Left ventricle myocardium inferior (tissue), 1 donor: ENCODE measurements around the gene RAET1G. TPM values are rescaled to one million over a fixed set of nuclear protein-coding genes. Genes with fewer than 3 reads are reported as not detected.
"Not testable (repeated sequence)": the region's sequence is repeated elsewhere in the genome, so short reads cannot be mapped to it uniquely, and the experiment has no call there.

ENCODE experiments used
- DNase-seq: peaks from one replicate; pipeline ENCODE4 v3.0.0-alpha.2; 2020
- H3K27ac ChIP-seq: fragments of 200-600 bp; replicated peaks from 2 replicates; pipeline ENCODE4 v1.8.0; 2021
- H3K27me3 ChIP-seq: fragments of 200-600 bp; 2 replicates; pipeline ENCODE4 v1.8.0; 2021; ENCODE audit warnings: low read depth
- H3K36me3 ChIP-seq: fragments of 200-600 bp; 2 replicates; pipeline ENCODE4 v1.8.0; 2021
- H3K4me1 ChIP-seq: fragments of 200-600 bp; 2 replicates; pipeline ENCODE4 v1.8.0; 2021
- H3K4me3 ChIP-seq: fragments of 200-600 bp; 2 replicates; pipeline ENCODE4 v1.8.0; 2021; ENCODE audit warnings: mild to moderate bottlenecking, moderate library complexity
- H3K9me3 ChIP-seq: fragments of 200-600 bp; replicated peaks from 2 replicates; pipeline ENCODE4 v1.8.0; 2021
- CTCF ChIP-seq: fragments of 200-600 bp; IDR thresholded peaks from 2 replicates; pipeline ENCODE4 v1.8.0; 2021; ENCODE audit warnings: antibody characterized with exemption, mild to moderate bottlenecking, borderline replicate concordance
- intact Hi-C: fragments of 100-400 bp; cut with micrococcal nuclease; formaldehyde crosslinking; loops from one replicate; pipeline ENCODE4 v1.11.0; 2022
- total RNA-seq: library from RNA; stranded (reverse); fragmentation: NEBNext Ultra II Directional; extraction: Animal tissue kit (Norgen Biotek cat#: 25700); gene quantifications from one replicate; pipeline ENCODE4 v1.2.1, GENCODE V29; 2021
- donor health status: DM: no; HTN: yes; CAD: no; lungs with severe emphysema.

The RAET1G gene
- total RNA-seq, 1 donor from 2014 or later: 0.19 TPM

GRCh38 chr6:149909701-149910470 is 13.0 kb downstream of the RAET1G start:
- Histone ChIP-seq H3K27me3 (no peaks in the 10 kb centered on the region), H3K4me3 (no peak overlapping the region), H3K4me1 (peaks cover 13% of the 10 kb centered on the region), H3K9me3 (peaks cover 12% of the 10 kb centered on the region), H3K27ac (no peak overlapping the region), H3K36me3 (no peaks in the 10 kb centered on the region)
- DNase-seq: no peak
- intact Hi-C loops: no loop called here
- no peak for TF ChIP-seq CTCF

GRCh38 chr6:149908480-149908879 is 14.4 kb downstream of the RAET1G start:
- DNase-seq, intact Hi-C loops: not testable (repeated sequence)
- peaks cover 12% of the 10 kb centered on the region for H3K9me3 ChIP-seq

GRCh38 chr6:149907317-149907716 is 15.6 kb downstream of the RAET1G start:
- intact Hi-C loops: no loop called here
- peaks cover 12% of the 10 kb centered on the region for H3K9me3 ChIP-seq
- peaks cover 13% of the 10 kb centered on the region for H3K4me1 ChIP-seq
- no peak overlapping the region for H3K27ac ChIP-seq
- no peak overlapping the region for H3K4me3 ChIP-seq
- no peaks in the 10 kb centered on the region for H3K36me3 ChIP-seq
- TF ChIP-seq CTCF: no peak
- no peaks in the 10 kb centered on the region for H3K27me3 ChIP-seq
- DNase-seq: no peak

More at GRCh38 chr6:149908480-149908879, 14.4 kb downstream of the RAET1G start:
- H3K4me3 ChIP-seq, H3K36me3 ChIP-seq, H3K27me3 ChIP-seq, H3K27ac ChIP-seq: not testable (repeated sequence)
- H3K4me1 ChIP-seq: peaks cover 13% of the 10 kb centered on the region

GRCh38 chr6:149906405-149906804 is 16.5 kb downstream of the RAET1G start:
- DNase-seq: no peak
- H3K4me1 ChIP-seq: peaks cover 13% of the 10 kb centered on the region
- no peaks in the 10 kb centered on the region for H3K36me3 ChIP-seq
- H3K9me3 ChIP-seq: peaks cover 12% of the 10 kb centered on the region
- H3K4me3 ChIP-seq: no peak overlapping the region
- no peak overlapping the region for H3K27ac ChIP-seq
- TF ChIP-seq CTCF: no peak
- H3K27me3 ChIP-seq: no peaks in the 10 kb centered on the region
- intact Hi-C loops: no loop called here

- DNase-seq: no peak
- intact Hi-C loops: no loop called here
- no peak overlapping the region for H3K4me3 ChIP-seq
- TF ChIP-seq CTCF: no peak
- peaks cover 12% of the 10 kb centered on the region for H3K9me3 ChIP-seq
- no peaks in the 10 kb centered on the region for H3K36me3 ChIP-seq
- H3K27me3 ChIP-seq: no peaks in the 10 kb centered on the region
- peaks cover 13% of the 10 kb centered on the region for H3K4me1 ChIP-seq
- H3K27ac ChIP-seq: no peak overlapping the region
These were observed 17.0 kb downstream of the RAET1G start for GRCh38 chr6:149905911-149906371.

GRCh38 chr6:149905371-149905910 is 17.5 kb downstream of the RAET1G start:
- Histone ChIP-seq H3K27me3 (no peaks in the 10 kb centered on the region), H3K36me3 (no peaks in the 10 kb centered on the region), H3K27ac (no peak overlapping the region), H3K4me1 (peaks cover 13% of the 10 kb centered on the region), H3K4me3 (no peak overlapping the region), H3K9me3 (peaks cover 12% of the 10 kb centered on the region)
- no peak for DNase-seq
- no peak for TF ChIP-seq CTCF
- intact Hi-C loops: no loop called here
